ENCODE results near the gene TWIST2.

- TF ChIP-seq YY1 (IDR thresholded peaks at IDR 0.05; ENCODE audit: insufficient read depth, insufficient read length) (no peak), ZNF274 (IDR thresholded peaks at IDR 0.05; ENCODE audit: low read depth, low read length) (no peak)
These were observed at the start of gene TWIST2 for GRCh38 chr2:238847841-238848690.

Data from NT2/D1 (cell line).